Pancreas (tissue), 10 donors: ENCODE data around the gene FAM72D. TPM values are rescaled to one million over a fixed set of nuclear protein-coding genes. Genes with fewer than 3 reads are reported as not detected.
"Not testable (repeated sequence)": the region's sequence is repeated elsewhere in the genome, so short reads cannot be mapped to it uniquely, and the experiment has no call there.

ENCODE experiments used
- ATAC-seq, 4 donors: fragments of 200-7000 bp; cut with Tn5 transposase; one replicate each; pipeline versions ENCODE4 v1.8.0 to v1.9.1; 2020; ENCODE audit warnings: mild to moderate bottlenecking in 4 of 4, moderate library complexity in 4 of 4
- DNase-seq, 6 donors: peaks; one replicate each; pipeline ENCODE4 v3.0.0-alpha.2; 2020
- FAIRE-seq: peaks from 2 replicates; lab custom pipeline; 2012; peaks lifted over from hg19 to GRCh38; lab: Jason Lieb, UNC
- H3K27ac ChIP-seq, 4 donors: fragments of 200-600 bp; sonication (generic); 1 replicate in 3 of 4; 2 replicates in 1 of 4; pipeline versions ENCODE4 v1.5.0 to v1.8.0; 2020
- H3K27me3 ChIP-seq, 4 donors: fragments of 200-600 bp; one replicate each; pipeline ENCODE4 v1.8.0; 2021
- H3K36me3 ChIP-seq, 3 donors: fragments of 200-600 bp; sonication (generic) in 1 of 3; one replicate each; pipeline versions ENCODE4 v1.5.0 to v1.8.0; 2020 to 2021
- H3K4me1 ChIP-seq, 3 donors: fragments of 200-600 bp; one replicate each; pipeline ENCODE4 v1.8.0; 2021
- H3K4me3 ChIP-seq, 4 donors: fragments of 200-600 bp; sonication (generic) in 2 of 4; one replicate each; pipeline versions ENCODE4 v1.5.0 to v1.8.0; 2020 to 2021
- H3K9me3 ChIP-seq, 4 donors: fragments of 200-600 bp; one replicate each; pipeline ENCODE4 v1.8.0; 2021
- WGBS, 2 donors: extraction: QIAGEN DNeasy Blood & Tissue Kit; methylation state at CpG; one replicate each; pipeline ENCODE4 v1.1.7; 2013; 5-methylcytosine and 5-hydroxymethylcytosine counted together
- intact Hi-C, 3 donors: fragments of 100-400 bp; cut with DNase I; formaldehyde crosslinking; loops; one replicate each; pipeline versions ENCODE4 v1.11.1 to v1.14.2; 2022
- polyA plus RNA-seq, 2 donors: library from polyadenylated mRNA; stranded (reverse); fragments of 200-250 nt; gene quantifications; one replicate each; pipeline ENCODE4 v1.2.3, GENCODE V29; 2013
- total RNA-seq, 6 donors: library from RNA; stranded (reverse); fragmentation: NEBNext Ultra II Directional in 4 of 6; extraction: Animal tissue kit (Norgen Biotek cat#: 25700) in 4 of 6; gene quantifications; one replicate each; pipeline versions ENCODE4 v1.2.1 to v1.2.4, GENCODE V29; 2021 to 2023
- donor health status: healthy with polysubstance abuse.
- donor health status: DM: no; HTN: no; CAD: no; lungs with moderate emphysema.
- donor health status: DM: no; HTN: no; CAD: no.
- donor health status: control.
- donor health status: control.
- donor health status: Bipolar disorder and iron deficiency.
- donor health status: DM: yes; HTN: yes; CAD: no.
- donor health status: DM: no; HTN: no; CAD: no.
- donor health status: DM: no; HTN: no; CAD: no.
- donor health status: DM: yes; HTN: yes; CAD: no.

Gene FAM72D
- total RNA-seq (under 1 TPM in 4 of 6 donors, not detected in 2; 0.08 to 0.16 (median 0.09) TPM), polyA plus RNA-seq (under 1 TPM in 1 of 2 donors, not detected in 1; 0.21 TPM)

- WGBS, 2 donors = no CpG with 5 or more reads among the region's 47 CpGs
- intact Hi-C loops = not testable (repeated sequence)
Observed at GRCh38 chr1:145095284-145096057, at the start of gene FAM72D, which contains the start of gene SRGAP2B. Gene FAM72D, plus strand, starts transcription at chr1:145095974. Its CDS starts 874 bp downstream, at chr1:145096848. Gene SRGAP2B, minus strand, starts transcription at chr1:145095328. Its CDS starts 2,427 bp downstream, at chr1:145092901.

GRCh38 chr1:145047553-145047952 is 48.2 kb upstream of the FAM72D start:
- intact Hi-C loops, H3K9me3 ChIP-seq, H3K27me3 ChIP-seq, DNase-seq, ATAC-seq, H3K27ac ChIP-seq, H3K36me3 ChIP-seq, FAIRE-seq, H3K4me1 ChIP-seq, H3K4me3 ChIP-seq: not testable (repeated sequence)
- WGBS, 2 donors = no CpG with 5 or more reads among the region's 1 CpG

More at GRCh38 chr1:145095284-145096057, at the start of gene FAM72D, which contains the start of gene SRGAP2B:
- H3K4me3 ChIP-seq = peak within 1 kb of the TSS in 2 of 4 donors; percentile 32 to 38
- DNase-seq, H3K27ac ChIP-seq, H3K27me3 ChIP-seq, H3K36me3 ChIP-seq, H3K9me3 ChIP-seq, H3K4me1 ChIP-seq: not testable (repeated sequence)
- peak; percentile 83 to 86 (median 84) for ATAC-seq
- FAIRE-seq = peak; percentile 99

- FAIRE-seq, DNase-seq, H3K4me1 ChIP-seq, H3K27me3 ChIP-seq, ATAC-seq, H3K36me3 ChIP-seq, H3K4me3 ChIP-seq, intact Hi-C loops, H3K27ac ChIP-seq, H3K9me3 ChIP-seq: not testable (repeated sequence)
- WGBS, 2 donors = no CpG with 5 or more reads among the region's 6 CpGs
Observed at GRCh38 chr1:145048181-145048856, 47.5 kb upstream of the FAM72D start.

GRCh38 chr1:145052019-145052776 is 43.6 kb upstream of the FAM72D start:
- FAIRE-seq, H3K27ac ChIP-seq, intact Hi-C loops, ATAC-seq, DNase-seq, H3K36me3 ChIP-seq, H3K9me3 ChIP-seq, H3K4me1 ChIP-seq, H3K27me3 ChIP-seq, H3K4me3 ChIP-seq: not testable (repeated sequence)
- no CpG with 5 or more reads among the region's 10 CpGs for WGBS, 2 donors

- H3K4me3 ChIP-seq, H3K36me3 ChIP-seq, H3K4me1 ChIP-seq, H3K27me3 ChIP-seq, intact Hi-C loops, H3K27ac ChIP-seq, FAIRE-seq, H3K9me3 ChIP-seq, DNase-seq, ATAC-seq: not testable (repeated sequence)
- WGBS, 2 donors = no CpG with 5 or more reads among the region's 4 CpGs
Observed at GRCh38 chr1:145053428-145053827, 42.3 kb upstream of the FAM72D start.

GRCh38 chr1:145055217-145055760 is 40.5 kb upstream of the FAM72D start:
- H3K9me3 ChIP-seq, H3K36me3 ChIP-seq, intact Hi-C loops, H3K27me3 ChIP-seq, H3K4me3 ChIP-seq, FAIRE-seq, DNase-seq, H3K27ac ChIP-seq, H3K4me1 ChIP-seq: not testable (repeated sequence)
- no CpG with 5 or more reads among the region's 4 CpGs for WGBS, 2 donors
- peak in 3 of 4 donors; percentile 51 to 84 (median 81) for ATAC-seq

GRCh38 chr1:145058184-145058583 is 37.6 kb upstream of the FAM72D start:
- ATAC-seq = peak in 2 of 4 donors; percentile 38 to 54
- H3K9me3 ChIP-seq, FAIRE-seq, H3K27me3 ChIP-seq, H3K36me3 ChIP-seq, H3K4me3 ChIP-seq, DNase-seq, H3K27ac ChIP-seq, intact Hi-C loops, H3K4me1 ChIP-seq: not testable (repeated sequence)
- no CpG with 5 or more reads among the region's 3 CpGs for WGBS, 2 donors

GRCh38 chr1:145063285-145063684 is 32.5 kb upstream of the FAM72D start:
- H3K27ac ChIP-seq, H3K4me1 ChIP-seq, DNase-seq, H3K4me3 ChIP-seq, H3K27me3 ChIP-seq, FAIRE-seq, intact Hi-C loops, ATAC-seq, H3K36me3 ChIP-seq, H3K9me3 ChIP-seq: not testable (repeated sequence)
- WGBS, 2 donors = 95% methylated on average over 1 of the region's 2 CpGs; no CpG with 5 or more reads in 1 of the 2 donors

GRCh38 chr1:145063941-145064648 is 31.7 kb upstream of the FAM72D start:
- H3K27ac ChIP-seq, H3K36me3 ChIP-seq, H3K9me3 ChIP-seq, H3K4me1 ChIP-seq, DNase-seq, ATAC-seq, FAIRE-seq, intact Hi-C loops, H3K27me3 ChIP-seq, H3K4me3 ChIP-seq: not testable (repeated sequence)
- WGBS, 2 donors = no CpG with 5 or more reads among the region's 2 CpGs

- WGBS, 2 donors = 18% methylated on average over 2 of the region's 5 CpGs; no CpG with 5 or more reads in 1 of the 2 donors
- DNase-seq, H3K9me3 ChIP-seq, FAIRE-seq, H3K4me3 ChIP-seq, H3K27ac ChIP-seq, intact Hi-C loops, H3K27me3 ChIP-seq, H3K36me3 ChIP-seq, H3K4me1 ChIP-seq: not testable (repeated sequence)
- peak in 3 of 4 donors; percentile 80 to 88 (median 88) for ATAC-seq
Observed at GRCh38 chr1:145065194-145065826, 30.5 kb upstream of the FAM72D start.
